Heart left ventricle (tissue), 16 donors: Measurements from ENCODE around the gene ARID5B. TPM values are rescaled to one million over a fixed set of nuclear protein-coding genes. Genes with fewer than 3 reads are reported as not detected.
A peak's percentile ranks its signal among the peaks of the same experiment; 100 is the strongest.

Source experiments
- ATAC-seq, 4 donors: fragments of 200-7000 bp; cut with Tn5 transposase; one replicate each; pipeline ENCODE4 v1.9.1; 2020 to 2022; ENCODE audit warnings: moderate library complexity in 4 of 4, mild to moderate bottlenecking in 3 of 4, moderate number of reproducible peaks in 1 of 4
- DNase-seq, 5 donors: peaks; one replicate each; pipeline ENCODE4 v3.0.0-alpha.2; 2020
- H3K27ac ChIP-seq, 12 donors: fragments of 200-600 bp; sonication (generic) in 4 of 12; one replicate each; pipeline versions ENCODE4 v1.5.0 to v1.8.0; 2016 to 2022; ENCODE audit warnings: mild to moderate bottlenecking in 2 of 12
- H3K27me3 ChIP-seq, 9 donors: fragments of 200-600 bp; sonication (generic) in 2 of 9; one replicate each; pipeline versions ENCODE4 v1.5.1 to v1.8.0; 2016 to 2022; ENCODE audit warnings: mild to moderate bottlenecking in 3 of 9
- H3K36me3 ChIP-seq, 9 donors: fragments of 200-600 bp; sonication (generic) in 2 of 9; one replicate each; pipeline versions ENCODE4 v1.5.0 to v1.8.0; 2018 to 2022; ENCODE audit warnings: mild to moderate bottlenecking in 2 of 9
- H3K4me1 ChIP-seq, 12 donors: fragments of 200-600 bp; sonication (generic) in 4 of 12; one replicate each; pipeline versions ENCODE4 v1.5.0 to v1.8.0; 2016 to 2022; ENCODE audit warnings: mild to moderate bottlenecking in 3 of 12
- H3K4me3 ChIP-seq, 12 donors: fragments of 200-600 bp; sonication (generic) in 4 of 12; one replicate each; pipeline versions ENCODE4 v1.5.0 to v1.8.0; 2017 to 2022; ENCODE audit warnings: mild to moderate bottlenecking in 9 of 12, moderate library complexity in 4 of 12
- H3K9me3 ChIP-seq, 12 donors: fragments of 200-600 bp; sonication (generic) in 4 of 12; one replicate each; pipeline versions ENCODE4 v1.5.0 to v1.8.0; 2016 to 2022; ENCODE audit warnings: mild to moderate bottlenecking in 1 of 12
- CTCF ChIP-seq, 12 donors: fragments of 200-600 bp; sonication (generic) in 4 of 12; IDR thresholded peaks; one replicate each; pipeline versions ENCODE4 v1.5.0 to v1.8.0; 2018 to 2022; ENCODE audit warnings: antibody characterized with exemption in 12 of 12, mild to moderate bottlenecking in 5 of 12
- POLR2A ChIP-seq, 2 donors: fragments of 450-650 bp; IDR thresholded peaks; one replicate each; pipeline ENCODE4 v1.6.1; 2017; ENCODE audit warnings: antibody characterized with exemption in 2 of 2, mild to moderate bottlenecking in 2 of 2, moderate library complexity in 2 of 2
- WGBS, 4 donors: extraction: QIAGEN DNeasy Blood & Tissue Kit in 2 of 4; methylation state at CpG; one replicate each; pipeline versions ENCODE4 v1.1.5 to v1.1.7; 2013 to 2018; 5-methylcytosine and 5-hydroxymethylcytosine counted together
- intact Hi-C, 10 donors: fragments of 100-400 bp; cut with DNase I; formaldehyde crosslinking; loops; one replicate each; pipeline versions ENCODE4 v1.11.1 to v1.14.2; 2022
- polyA plus RNA-seq, 2 donors: library from polyadenylated mRNA; stranded (reverse); fragments of 200-250 nt; gene quantifications; one replicate each; pipeline ENCODE4 v1.2.3, GENCODE V29; 2013
- total RNA-seq, 9 donors: library from RNA; depleted of rRNA in 2 of 9; stranded (reverse); fragments of >200 nt in 2 of 9; fragmentation: NEBNext Ultra II Directional in 3 of 9; extraction: Animal tissue kit (Norgen Biotek cat#: 25700) in 3 of 9; gene quantifications; one replicate each; pipeline versions ENCODE4 v1.1.0 to v1.2.4, GENCODE V29; 2016 to 2023
- donor health status: ischemic (EF 13 %, LVEDD 7.1; RV severe dilation, severe dysfunction).
- donor health status: healthy with polysubstance abuse.
- donor health status: DM: no; HTN: yes; CAD: no.
- donor health status: DM: no; HTN: no; CAD: no.
- donor health status: ischemic (EF 25% LVEDD 6.9; RV normal size, moderate dysfunction).
- donor health status: ischemic (EF 25% LVEDD 5.7; RV mildly dilated, moderate dysfunction).
- donor health status: healthy.
- donor health status: DM: yes; HTN: yes; CAD: no.
- donor health status: ischemic (EF 35%, LVEDD 5.7; RV mildly dilated, moderate dysfunction).
- donor health status: nonischemic (EF 11% LVEDD 7.7; RV severe dilation, severe dysfunction).
- donor health status: DM: yes; HTN: yes; CAD: no.
- donor health status: PGD.
- donor health status: ischemic (EF 29% LVEDD 5.4; RV normal size, mild dysfunction).
- donor health status: nonischemic (EF 23%, LVEDD 6.1; RV moderate dilation, normal function).

Gene ARID5B
- total and polyA plus RNA-seq, 11 donors = 4.5 to 45.5 (median 26.6) TPM

DNA sequence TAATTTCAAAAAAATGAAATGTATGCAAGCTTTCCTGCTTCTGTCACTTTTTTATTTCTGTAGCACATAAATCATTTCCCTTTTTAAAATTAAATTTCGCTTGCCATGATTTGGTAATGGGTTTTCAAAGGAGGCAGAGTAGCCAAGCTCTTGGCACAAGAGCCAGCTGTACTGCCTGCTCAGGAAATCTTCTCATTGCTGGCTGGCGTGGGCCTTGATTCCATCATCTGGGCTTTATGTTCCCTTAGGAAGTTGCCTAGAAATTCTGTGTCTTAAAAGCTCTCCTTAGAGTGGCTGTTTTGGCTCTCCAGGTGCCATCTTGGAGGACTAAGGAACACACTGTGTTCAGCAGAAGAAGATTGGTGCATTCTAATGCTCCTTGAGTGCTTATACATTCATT, 107.4 kb downstream of the ARID5B start:
- Histone ChIP-seq H3K36me3 (peaks cover 0 to 13% (median 0%) of the 10 kb centered on the region in 9 donors), H3K27me3 (no peaks in the 10 kb centered on the region), H3K27ac (no peak overlapping the region), H3K4me1 (peaks cover 0 to 45% (median 13%) of the 10 kb centered on the region in 12 donors), H3K4me3 (no peak overlapping the region), H3K9me3 (no peaks in the 10 kb centered on the region)
- DNase-seq = no peak
- TF ChIP-seq CTCF (IDR thresholded peaks at IDR 0.05) (no peak), POLR2A (IDR thresholded peaks at IDR 0.05) (no peak)
- intact Hi-C loops = no loop called here
- WGBS, 4 donors = 61 to 88% (median 81%) methylated on average over 2 of the region's 2 CpGs
- ATAC-seq = no peak

DNA sequence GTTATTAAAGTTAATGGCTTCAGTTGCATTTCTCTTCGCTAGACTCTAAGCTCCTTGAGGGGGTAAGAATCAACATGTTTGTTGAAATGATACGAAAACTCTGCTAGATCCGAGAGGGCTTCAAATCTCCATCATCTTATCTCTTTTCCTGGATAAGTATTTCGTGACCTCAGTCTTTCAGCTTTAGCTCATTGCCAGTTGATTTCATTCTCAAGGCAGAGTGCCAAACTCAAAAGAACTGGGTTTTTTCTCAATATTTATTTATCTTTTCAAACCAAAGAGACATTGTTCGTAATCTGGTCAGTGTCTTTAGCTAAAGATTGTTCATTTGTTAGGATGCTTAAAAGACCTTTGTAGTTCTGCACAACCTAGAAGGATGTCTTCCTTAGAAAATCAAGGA, 108.9 kb downstream of the ARID5B start:
- H3K36me3 ChIP-seq = peaks cover 0 to 13% (median 0%) of the 10 kb centered on the region in 9 donors
- H3K9me3 ChIP-seq = no peaks in the 10 kb centered on the region
- intact Hi-C loops = no loop called here
- ATAC-seq (no peak), DNase-seq (no peak)
- H3K4me1 ChIP-seq = peaks cover 0 to 31% (median 7%) of the 10 kb centered on the region in 12 donors
- TF ChIP-seq CTCF (IDR thresholded peaks at IDR 0.05) (no peak), POLR2A (IDR thresholded peaks at IDR 0.05) (no peak)
- 75 to 78% (median 77%) methylated on average over 5 of the region's 5 CpGs for WGBS, 4 donors
- peak overlapping the region in 1 of 12 donors; percentile 34 for H3K27ac ChIP-seq
- no peak overlapping the region for H3K4me3 ChIP-seq
- no peaks in the 10 kb centered on the region for H3K27me3 ChIP-seq

- no peak for ATAC-seq
- H3K9me3 ChIP-seq = no peaks in the 10 kb centered on the region
- peaks cover 0 to 35% (median 9%) of the 10 kb centered on the region in 12 donors for H3K4me1 ChIP-seq
- no peak overlapping the region for H3K4me3 ChIP-seq
- peaks cover 0 to 13% (median 0%) of the 10 kb centered on the region in 9 donors for H3K36me3 ChIP-seq
- no peak overlapping the region for H3K27ac ChIP-seq
- DNase-seq = no peak
- intact Hi-C loops = no loop called here
- 86 to 97% (median 95%) methylated on average over 5 of the region's 5 CpGs for WGBS, 4 donors
- H3K27me3 ChIP-seq = no peaks in the 10 kb centered on the region
- TF ChIP-seq POLR2A (IDR thresholded peaks at IDR 0.05) (no peak), CTCF (IDR thresholded peaks at IDR 0.05) (no peak)
Observed at GRCh38 chr10:62011558-62011957, 110.1 kb downstream of the ARID5B start.

DNA sequence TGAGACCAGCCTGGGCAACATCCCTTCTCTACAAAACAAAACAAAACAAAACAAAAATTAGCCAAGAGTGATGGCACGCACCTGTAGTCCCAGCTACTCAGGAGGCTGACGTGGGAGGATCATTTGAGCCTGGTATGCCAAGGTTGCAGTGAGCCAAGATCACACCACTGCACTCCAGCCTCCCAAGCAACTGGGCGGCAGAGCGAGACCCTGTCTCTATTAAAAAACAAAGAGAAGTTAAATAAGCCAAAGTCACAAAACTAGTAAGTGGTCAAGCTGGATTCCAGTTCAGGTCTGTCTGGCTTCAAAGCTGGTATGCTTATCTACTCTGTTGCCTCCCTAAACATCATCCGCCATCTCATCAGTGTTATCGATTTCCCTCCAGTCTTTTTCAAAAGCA, 110.8 kb downstream of the ARID5B start:
- H3K9me3 ChIP-seq = no peaks in the 10 kb centered on the region
- DNase-seq = no peak
- no peaks in the 10 kb centered on the region for H3K27me3 ChIP-seq
- H3K4me3 ChIP-seq = no peak overlapping the region
- H3K27ac ChIP-seq = no peak overlapping the region
- intact Hi-C loops = no loop called here
- H3K36me3 ChIP-seq = peaks cover 0 to 13% (median 0%) of the 10 kb centered on the region in 9 donors
- ATAC-seq = no peak
- 95 to 96% (median 95%) methylated on average over 6 of the region's 6 CpGs for WGBS, 4 donors
- peaks cover 0 to 42% (median 13%) of the 10 kb centered on the region in 12 donors for H3K4me1 ChIP-seq
- TF ChIP-seq POLR2A (IDR thresholded peaks at IDR 0.05) (no peak), CTCF (IDR thresholded peaks at IDR 0.05) (no peak)
